Hippocampal formation (tissue), 2 donors: ENCODE results near the gene CRKL.

Experiments
- DNase-seq, 2 donors: peaks; one replicate each; lab custom pipeline; 2025; lab: John Stamatoyannopoulos, UW

CRKL gene

DNA sequence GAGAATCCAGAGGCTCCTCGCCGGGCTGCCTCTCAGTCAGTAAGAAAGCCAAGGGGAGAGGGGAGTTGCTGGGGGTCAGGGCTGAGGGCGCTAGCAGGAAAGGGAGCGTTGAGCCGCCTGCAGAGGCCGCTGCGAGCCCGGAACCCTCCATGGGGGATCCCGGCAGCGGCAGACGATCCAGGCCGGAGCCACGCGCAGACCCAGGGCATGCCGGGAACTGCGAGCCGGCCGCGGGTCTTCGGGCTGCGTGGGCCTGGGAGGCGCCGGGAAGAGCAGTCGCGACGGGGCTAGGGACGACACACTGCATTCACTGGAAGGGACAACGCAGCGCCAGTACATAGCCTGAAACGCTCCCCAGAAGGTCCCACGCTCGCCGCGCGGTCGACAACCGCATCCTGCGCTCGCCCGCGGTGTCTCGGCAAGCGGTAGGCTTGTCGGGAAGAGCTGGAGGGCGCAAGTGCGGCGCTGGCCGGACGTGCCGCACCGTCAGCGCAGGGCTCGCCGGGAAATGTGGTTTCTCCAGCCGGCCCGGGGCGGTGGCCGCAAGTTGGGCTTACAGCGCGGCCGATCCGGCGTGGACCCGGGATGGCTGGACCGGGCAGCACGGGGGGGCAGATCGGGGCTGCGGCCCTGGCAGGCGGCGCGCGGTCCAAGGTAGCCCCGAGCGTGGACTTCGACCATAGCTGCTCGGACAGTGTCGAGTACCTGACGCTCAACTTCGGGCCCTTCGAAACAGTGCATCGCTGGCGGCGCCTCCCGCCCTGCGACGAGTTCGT, 64.8 kb downstream of the CRKL start, which contains the start of gene LZTR1:
Gene LZTR1, plus strand, starts transcription at position 511 of the 776 bp plus-strand sequence. Its CDS starts 75 bp downstream, at position 586.
- peak; percentile 80 to 85 for DNase-seq

DNA sequence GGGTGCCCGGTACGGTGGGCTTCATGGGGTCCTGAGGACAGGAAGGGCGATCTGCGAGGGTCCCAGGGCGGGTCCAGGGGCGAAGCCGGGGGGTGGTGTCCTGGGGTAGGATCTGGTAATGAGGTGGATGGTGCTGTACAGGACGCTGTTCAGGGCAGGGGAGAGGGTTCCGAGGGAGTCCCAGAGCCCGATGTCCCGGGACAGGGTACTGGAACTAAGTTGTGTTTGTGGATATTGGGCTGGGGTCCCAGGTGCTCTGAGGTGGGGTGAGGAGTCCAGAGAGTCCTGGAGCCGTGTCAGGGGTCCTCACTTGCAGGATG, 65.3 kb downstream of the CRKL start:
- DNase-seq = no peak

DNA sequence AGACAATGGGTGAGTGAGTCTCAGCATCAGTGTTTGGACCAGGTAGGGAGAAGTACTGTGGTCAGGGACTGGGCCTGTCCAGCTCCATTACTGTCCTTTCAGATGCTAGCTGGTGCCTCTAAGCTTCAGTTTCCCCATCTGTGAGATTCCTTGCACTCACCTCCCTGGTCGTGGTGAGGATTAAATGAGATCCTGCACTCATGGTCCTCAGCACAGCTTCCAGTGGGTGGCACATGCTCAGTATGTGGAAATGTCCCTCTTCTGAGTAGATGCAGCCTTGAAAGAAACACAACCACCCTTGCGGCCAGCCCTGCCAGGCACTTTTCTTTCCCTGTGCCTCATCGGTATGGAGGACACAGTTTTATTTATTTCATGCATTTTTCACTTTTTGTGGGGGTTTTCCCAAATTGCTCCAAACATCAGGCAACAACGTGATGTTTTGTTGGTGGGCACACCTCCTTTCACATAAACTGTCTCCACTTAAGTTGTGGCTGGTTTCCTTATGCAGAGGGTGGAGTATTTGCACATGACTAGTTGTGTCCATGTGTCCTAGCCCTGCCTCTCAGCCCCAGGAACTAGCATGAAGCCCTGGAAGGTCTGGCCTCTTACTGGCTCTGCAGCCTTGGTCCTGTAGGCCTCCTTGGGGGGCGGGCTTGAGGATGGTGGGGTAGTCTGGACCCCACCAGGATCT, 66.0 kb downstream of the CRKL start:
- no peak for DNase-seq

DNA sequence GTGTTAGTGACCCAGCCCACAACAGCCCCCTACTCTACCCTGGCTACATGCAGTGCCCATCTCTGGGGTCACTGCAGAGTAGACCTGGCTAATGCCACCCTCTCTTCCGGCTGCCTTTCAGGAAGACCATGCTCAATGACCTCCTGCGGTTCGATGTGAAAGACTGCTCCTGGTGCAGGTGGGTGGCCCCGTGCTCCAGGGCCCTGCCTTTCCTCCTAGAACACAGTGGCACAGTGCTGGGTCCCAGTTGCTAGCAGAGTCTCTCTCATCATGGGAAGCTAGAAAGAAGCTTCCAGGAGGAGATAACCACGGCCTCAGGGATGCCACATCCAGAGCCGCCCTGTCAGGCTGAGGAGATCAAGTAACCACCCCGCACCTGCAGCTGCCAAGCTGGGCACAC, 68.5 kb downstream of the CRKL start:
- no peak for DNase-seq

DNA sequence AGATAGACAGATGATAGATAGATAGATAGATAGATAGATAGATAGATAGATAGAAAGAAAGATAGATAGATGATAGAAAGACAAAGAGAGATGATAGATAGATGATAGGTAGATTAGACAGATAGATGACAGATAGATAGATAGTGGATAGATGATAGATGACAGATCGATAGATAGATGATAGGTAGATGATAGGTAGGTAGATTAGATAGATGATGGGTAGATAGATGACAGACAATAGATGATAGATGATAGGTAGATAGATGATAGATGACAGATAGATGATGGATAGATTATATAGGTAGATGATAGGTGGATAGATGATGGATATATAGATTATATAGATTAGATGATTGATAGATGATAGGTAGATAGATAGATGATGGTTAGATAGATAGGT, 69.2 kb downstream of the CRKL start:
- no peak for DNase-seq

DNA sequence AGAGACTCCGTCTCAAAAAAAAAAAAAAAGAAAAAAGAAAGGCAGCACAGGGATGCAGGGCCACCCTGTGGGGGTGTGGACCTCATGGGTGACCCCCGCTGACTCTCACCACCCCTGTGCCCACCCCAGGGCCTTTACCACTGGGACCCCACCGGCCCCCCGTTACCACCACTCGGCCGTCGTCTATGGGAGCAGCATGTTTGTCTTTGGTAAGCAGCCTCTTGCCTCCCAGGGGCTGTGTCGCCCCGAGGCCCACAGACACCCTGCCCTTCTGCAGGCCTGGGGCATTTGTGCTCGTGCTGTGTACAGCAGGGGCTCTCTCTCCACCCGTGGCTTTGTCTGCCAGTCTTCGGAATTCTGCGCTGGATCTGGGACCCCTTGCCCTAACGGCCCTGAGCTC, 70.2 kb downstream of the CRKL start:
- DNase-seq = no peak

DNA sequence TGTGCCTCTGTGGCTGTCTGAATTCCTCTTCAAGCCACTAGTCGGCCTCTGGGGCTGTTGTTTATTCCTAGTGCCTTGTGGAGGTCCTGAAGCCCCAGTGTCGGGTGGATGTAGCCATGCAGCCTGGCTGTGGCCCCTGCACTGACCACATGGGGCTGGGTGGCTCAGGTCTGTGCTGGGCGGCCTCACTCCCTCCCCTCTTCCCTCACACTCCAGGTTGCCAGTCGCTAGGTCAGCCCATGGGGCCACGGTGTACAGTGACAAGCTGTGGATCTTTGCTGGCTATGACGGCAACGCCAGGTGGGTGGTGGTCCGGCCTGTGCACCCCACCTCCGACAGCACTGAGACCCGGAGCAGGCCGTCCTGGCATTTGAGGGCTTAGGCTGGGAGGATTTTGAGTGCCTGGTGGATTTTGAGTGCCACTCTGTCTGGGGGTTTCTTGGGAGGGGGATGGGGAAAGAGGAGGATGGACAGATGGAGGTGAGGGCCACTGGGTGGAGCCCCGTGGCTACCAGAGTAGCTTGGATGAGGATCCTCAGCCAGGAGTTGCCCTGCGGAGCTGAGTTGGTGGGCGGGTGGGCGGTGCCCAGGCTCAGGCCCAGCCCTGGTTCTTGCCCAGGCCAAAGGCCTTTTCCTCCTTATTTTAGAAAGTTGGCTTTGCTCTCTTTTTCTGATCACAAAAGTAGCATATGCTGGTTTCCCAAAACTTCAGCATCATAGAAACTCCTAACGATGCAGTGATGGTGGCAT, 71.5 kb downstream of the CRKL start:
- no peak for DNase-seq

DNA sequence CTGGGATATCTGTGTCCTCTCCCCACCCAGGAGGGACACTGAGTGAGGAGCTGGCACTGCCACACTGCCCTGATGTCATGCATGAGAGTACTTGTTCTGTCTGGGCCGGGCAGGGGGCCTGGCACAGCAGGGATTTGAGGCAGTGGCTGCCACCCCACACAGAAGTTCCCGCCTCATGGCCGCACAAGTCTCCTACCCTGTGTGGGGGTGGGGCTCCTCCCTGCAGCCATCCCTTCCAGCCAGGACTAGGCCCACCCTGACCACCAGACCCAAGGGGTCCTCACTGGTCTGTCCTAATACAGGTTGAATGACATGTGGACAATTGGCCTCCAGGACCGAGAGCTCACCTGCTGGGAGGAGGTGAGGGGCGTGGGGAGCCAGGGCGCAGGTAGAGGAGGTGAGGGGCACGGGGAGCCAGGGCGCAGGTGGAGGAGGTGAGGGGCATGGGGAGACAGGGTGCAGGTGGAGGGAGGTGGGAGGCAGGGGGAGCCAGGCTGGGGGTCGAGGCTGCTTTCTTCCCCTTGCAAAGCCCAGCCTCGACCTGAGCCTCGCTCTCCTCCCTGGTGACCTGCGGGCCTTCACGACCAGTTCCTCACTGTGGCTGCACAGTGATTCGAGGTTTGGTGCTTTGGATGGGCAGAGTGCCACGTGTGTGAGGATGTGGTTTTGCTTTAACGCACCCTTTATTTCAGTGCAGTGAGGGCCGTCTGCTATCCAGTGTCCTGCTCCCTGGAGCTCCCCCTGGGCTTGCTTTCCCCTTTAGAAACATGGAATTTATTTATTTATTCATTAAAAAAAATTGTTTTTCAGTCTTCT, 72.3 kb downstream of the CRKL start:
- no peak for DNase-seq

DNA sequence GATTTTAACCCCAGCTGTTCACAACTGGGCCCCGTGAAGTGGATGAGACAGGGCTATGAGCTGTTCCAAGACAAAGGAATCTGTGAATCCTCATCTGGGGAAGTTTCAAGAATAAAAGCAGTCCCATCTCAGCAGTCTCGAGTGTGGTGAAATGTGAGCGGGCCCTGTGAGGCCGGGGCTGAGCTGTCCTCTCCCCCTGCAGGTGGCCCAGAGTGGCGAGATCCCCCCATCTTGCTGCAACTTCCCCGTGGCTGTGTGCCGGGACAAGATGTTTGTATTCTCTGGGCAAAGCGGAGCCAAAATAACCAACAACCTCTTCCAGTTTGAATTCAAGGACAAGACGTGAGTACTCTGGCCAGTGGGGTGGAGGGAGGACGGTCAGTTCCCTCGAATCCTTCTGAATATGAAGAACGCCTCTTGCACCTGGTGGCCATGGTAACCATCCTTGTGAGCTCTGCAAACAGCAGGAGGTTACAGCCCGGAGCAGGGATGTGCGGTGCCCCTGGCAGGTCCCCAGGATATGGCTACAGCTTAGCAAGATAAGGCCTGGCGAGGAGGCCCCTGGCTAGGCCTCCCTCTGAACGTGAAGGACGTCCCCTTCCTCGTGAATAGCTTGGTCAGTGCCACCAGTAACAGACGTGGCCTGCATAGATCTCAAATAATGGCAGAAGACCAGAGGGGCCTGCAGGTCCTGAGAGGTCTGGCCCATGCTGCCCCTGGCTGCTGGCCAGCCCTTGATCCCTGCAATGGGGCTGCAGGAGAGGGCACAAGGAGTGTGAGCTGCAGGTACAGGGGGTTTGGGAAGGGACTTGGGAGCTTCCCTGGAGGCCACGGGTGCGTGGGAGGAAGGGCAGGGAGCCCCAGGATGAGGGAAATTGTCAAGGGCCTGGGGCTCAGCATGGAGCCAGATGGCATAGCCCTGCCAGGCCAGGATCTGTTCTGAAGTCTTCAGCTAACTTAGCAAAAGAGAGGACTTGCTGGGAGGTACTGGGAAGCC, 73.3 kb downstream of the CRKL start:
- DNase-seq = no peak

DNA sequence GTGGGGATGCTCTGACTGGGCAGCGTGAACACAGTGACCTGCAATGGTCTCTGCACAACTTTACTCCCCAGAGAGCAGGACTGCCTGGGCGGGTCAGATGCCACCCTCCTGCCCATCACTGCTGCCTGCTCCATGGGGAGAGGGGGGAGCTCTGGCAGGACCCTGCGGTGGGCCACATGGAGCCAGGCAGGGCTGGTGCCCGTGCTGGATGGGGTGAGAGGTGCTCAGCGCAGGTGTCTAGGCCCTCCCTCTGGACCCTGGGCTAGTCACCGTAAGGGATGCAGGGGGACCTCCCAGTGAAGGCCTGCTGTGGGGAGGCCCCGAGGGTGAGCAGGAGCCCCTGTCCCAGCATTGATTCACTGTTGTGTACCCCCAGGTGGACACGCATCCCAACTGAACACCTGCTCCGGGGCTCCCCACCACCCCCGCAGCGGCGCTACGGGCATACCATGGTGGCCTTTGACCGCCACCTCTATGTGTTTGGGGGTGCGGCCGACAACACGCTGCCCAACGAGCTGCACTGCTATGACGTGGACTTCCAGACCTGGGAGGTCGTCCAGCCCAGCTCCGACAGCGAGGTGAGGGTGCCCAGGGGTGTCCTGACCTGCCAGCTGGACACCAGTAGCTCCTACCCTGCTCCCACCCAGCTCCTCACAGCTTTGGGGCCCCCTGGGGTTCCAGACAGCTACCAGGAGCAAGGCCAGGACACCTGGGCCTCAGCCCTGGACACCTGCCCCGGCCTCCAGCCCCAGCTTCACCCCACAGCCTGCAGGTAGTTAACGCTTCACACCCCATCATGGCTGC, 74.2 kb downstream of the CRKL start:
- DNase-seq = no peak

DNA sequence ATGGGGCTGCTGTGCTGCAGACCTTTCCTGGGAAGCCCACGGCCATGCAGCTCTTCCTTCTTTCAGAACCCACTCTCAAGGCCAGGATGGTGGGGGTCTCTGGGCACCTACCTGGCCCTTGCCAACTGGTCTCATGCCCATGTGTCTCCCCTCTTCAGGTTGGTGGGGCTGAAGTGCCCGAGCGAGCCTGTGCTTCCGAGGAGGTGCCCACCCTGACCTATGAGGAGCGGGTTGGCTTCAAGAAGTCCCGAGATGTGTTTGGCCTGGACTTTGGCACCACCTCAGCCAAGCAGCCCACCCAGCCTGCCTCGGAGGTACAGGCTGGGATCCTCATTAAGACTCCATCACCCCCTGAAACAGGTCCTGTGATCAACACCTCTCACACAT, 74.8 kb downstream of the CRKL start:
- DNase-seq = no peak

DNA sequence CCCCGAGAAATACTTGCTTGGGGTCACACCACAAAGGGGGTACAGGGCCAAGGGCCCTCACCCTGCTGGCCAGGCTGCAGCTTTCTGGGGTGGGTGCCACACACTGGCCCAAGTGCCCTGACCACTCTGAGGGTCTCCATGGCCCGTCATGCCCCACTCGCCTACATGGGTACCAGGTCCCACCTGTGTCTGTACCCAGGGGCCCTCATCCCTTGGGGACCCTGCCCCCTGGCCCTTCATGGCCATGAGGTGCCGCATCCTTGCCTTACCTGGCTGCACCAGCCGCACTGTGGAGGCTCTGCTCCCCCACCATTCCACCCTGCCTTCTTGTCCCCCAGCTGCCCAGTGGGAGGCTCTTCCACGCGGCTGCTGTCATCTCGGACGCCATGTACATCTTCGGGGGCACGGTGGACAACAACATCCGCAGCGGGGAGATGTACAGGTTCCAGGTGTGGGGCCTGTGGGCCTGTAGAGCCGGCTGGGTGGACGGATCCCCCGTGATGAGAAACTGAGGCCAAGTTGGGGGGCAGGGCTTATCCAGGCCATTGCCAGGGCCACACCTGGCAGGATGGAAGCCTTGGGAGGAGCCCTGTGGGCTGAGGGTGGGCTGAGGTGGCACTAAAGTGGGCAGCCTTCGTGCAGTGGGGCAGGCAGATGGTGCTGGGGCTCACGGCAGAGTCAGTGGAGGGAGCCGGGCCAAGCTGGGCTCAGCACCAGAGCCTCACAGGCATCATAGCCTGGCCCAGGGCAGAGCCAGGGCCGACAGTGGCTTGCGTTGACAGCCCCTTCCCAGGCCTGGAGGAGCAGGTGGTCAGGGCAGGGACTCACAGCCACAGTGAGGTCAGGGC, 75.5 kb downstream of the CRKL start:
- no peak for DNase-seq

DNA sequence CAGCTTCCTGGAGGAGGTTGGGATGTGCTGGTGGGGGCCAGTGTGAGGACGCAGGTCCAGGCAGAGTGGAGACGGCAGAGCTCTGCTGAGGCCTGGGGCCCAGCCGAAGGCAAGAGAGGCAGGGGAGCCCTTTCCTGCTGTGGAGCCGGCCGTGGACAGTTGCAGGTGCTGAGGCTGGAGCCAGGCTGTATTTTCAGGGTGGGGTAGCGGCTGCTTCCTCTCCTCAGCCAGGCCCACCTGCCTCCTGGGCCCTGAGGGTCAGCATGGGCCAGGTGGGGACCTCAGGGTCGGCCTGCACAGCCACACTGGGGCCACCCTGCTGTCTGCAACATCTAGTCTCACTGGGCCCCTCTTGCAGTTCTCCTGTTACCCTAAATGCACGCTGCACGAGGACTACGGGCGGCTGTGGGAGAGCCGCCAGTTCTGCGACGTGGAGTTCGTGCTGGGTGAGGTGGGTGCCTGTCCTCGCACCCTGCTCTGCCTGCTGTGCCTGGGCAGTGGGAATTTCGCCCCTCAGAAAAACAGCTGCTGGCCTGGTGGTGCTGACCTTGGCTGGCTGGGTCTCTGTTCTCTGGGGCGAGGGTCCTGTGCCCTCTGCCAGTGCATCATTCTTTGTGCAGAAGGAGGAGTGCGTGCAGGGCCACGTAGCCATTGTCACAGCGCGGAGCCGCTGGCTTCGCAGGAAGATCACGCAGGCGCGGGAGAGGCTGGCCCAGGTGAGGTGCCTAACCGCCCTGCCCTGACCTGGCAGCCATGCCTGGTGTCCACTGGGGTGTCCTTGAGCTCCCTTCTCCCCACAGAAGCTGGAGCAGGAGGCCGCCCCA, 76.3 kb downstream of the CRKL start:
- no peak for DNase-seq

DNA sequence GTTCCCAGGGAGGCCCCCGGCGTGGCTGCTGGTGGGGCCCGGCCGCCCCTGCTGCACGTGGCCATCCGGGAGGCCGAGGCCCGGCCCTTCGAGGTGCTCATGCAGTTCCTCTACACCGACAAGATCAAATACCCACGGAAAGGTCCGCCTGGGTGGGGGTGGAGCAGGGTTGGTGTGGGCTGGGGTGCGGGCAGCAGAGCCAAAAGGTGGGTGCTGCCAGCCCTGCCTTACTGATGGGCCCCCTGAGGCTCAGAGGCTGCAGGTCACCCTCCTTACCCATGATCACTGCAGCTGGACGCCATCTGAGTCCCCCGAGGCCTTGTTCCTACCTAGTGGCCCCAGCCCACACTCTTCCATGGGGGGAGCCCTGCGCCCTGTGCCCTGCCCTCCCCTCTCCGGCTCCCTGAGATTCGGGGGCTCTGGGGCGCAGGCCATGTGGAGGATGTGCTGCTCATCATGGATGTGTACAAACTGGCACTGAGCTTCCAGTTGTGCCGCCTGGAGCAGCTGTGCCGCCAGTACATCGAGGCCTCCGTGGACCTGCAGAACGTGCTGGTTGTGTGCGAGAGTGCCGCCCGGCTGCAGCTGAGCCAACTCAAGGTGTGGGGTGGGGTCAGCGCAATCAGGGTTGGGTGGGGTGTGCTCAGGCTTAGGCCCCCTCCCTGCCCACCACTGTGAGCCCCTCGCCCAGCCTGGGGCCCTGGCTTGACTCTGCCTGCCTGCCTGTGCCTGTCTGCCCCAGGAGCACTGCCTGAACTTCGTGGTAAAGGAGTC, 77.1 kb downstream of the CRKL start:
- no peak for DNase-seq

DNA sequence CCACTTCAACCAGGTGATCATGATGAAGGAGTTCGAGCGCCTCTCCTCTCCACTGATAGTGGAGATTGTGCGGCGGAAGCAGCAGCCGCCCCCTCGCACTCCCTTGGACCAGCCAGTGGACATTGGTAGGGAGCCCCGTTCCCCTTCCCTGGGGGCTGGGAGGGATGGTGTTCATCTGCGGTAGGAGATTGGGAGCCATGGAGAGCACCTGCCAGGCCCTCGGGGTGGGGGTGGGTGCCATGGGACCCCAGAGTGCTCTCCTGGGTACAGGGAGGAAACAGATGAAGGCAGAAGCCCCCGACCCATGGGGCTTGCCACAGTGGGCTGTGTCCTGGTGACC, 77.7 kb downstream of the CRKL start:
- no peak for DNase-seq

DNA sequence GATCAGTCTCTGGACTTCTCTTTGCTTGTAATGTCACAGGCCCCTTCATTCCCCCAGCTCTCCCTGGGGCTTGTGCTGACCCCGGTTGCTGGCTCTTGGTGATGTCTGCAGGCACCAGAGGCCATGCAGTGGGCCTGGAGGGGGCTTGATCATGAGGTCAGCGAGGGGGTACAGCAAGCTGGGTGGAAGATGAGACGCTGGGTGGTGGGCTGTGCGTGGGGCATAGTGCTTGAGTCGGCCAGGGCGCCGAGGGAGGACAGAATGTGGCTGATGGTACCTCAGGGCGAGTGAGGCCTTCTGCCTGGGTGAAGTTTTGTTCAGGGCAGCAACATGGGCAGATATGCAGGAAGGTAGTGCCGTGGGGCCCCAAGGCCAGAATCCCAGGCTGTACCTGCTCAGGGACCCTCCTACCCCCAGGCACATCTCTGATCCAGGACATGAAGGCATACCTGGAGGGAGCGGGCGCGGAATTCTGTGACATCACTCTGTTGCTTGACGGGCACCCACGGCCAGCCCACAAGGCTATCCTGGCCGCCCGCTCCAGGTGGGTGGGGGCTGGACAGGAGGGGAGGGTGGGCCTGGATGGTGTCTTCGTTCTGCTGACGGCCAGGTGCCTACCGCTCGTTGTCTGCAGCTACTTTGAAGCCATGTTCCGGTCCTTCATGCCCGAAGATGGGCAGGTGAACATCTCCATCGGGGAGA, 78.3 kb downstream of the CRKL start:
- no peak for DNase-seq

DNA sequence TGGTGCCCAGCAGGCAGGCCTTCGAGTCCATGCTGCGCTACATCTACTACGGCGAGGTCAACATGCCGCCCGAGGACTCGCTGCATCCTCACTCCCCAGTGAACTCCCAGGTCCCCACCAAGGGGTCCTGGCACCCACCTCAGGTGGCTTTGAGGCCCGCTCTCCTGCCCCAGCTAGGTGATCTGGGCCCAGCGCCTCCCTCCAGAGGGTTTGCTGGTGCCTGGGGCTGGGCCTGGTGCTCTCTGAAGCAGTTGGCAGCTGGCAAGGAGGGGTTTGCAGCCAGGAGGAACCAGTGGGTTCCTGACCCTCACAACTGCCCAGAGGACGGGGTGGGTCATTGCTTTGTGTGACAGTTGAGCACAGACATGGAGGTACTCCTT, 78.8 kb downstream of the CRKL start:
- no peak for DNase-seq
